ENCODE measurements around the gene CD300H.

DNA sequence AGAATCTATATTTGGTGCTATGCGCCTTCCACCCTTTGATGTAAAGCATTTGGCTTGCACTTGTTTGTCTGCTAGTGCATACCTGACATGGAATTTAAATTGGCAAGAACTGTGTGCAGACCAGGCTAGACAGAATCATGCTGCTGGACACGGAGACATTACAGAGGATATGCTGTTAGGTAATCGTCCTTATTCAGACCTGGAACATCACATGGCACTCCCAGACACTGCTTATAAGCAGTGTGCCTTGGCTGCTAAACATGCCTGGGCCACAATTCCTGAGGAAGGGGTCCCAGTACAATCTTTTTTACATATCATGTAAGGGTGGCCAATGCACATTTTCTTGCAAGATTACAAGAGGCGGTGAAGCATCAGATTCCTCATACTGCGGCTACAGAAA, 18.4 kb upstream of the CD300H start:
- TF ChIP-seq POLR2A (IDR thresholded peaks at IDR 0.05; ENCODE audit: borderline replicate concordance, extremely low read depth, insufficient read depth, insufficient read length) (no peak), POLR2AphosphoS5 (IDR thresholded peaks at IDR 0.05; ENCODE audit: low read depth, low read length) (no peak), YY1 (IDR thresholded peaks at IDR 0.05; ENCODE audit: extremely low read depth, insufficient replicate concordance, low read depth, low read length) (no peak)
- TF ChIP-seq, protein P1, sequence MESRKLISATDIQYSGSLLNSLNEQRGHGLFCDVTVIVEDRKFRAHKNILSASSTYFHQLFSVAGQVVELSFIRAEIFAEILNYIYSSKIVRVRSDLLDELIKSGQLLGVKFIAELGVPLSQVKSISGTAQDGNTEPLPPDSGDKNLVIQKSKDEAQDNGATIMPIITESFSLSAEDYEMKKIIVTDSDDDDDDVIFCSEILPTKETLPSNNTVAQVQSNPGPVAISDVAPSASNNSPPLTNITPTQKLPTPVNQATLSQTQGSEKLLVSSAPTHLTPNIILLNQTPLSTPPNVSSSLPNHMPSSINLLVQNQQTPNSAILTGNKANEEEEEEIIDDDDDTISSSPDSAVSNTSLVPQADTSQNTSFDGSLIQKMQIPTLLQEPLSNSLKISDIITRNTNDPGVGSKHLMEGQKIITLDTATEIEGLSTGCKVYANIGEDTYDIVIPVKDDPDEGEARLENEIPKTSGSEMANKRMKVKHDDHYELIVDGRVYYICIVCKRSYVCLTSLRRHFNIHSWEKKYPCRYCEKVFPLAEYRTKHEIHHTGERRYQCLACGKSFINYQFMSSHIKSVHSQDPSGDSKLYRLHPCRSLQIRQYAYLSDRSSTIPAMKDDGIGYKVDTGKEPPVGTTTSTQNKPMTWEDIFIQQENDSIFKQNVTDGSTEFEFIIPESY (IDR thresholded peaks at IDR 0.05; ENCODE audit: extremely low read depth, insufficient replicate concordance, low read length), result no peak
- TF ChIP-seq, protein P2, sequence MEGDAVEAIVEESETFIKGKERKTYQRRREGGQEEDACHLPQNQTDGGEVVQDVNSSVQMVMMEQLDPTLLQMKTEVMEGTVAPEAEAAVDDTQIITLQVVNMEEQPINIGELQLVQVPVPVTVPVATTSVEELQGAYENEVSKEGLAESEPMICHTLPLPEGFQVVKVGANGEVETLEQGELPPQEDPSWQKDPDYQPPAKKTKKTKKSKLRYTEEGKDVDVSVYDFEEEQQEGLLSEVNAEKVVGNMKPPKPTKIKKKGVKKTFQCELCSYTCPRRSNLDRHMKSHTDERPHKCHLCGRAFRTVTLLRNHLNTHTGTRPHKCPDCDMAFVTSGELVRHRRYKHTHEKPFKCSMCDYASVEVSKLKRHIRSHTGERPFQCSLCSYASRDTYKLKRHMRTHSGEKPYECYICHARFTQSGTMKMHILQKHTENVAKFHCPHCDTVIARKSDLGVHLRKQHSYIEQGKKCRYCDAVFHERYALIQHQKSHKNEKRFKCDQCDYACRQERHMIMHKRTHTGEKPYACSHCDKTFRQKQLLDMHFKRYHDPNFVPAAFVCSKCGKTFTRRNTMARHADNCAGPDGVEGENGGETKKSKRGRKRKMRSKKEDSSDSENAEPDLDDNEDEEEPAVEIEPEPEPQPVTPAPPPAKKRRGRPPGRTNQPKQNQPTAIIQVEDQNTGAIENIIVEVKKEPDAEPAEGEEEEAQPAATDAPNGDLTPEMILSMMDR (IDR thresholded peaks at IDR 0.05 in 2 of 3, conservative IDR thresholded peaks at IDR 0.05 in 1 of 3; ENCODE audit: borderline replicate concordance in 1 of 3, insufficient read depth in 1 of 3, low read depth in 2 of 3, low read length in 2 of 3), result no peak

Measured in HCT116 (cell line).